HG03460 (cell line): ENCODE measurements around the gene PTAFR.

ENCODE experiments used
- ATAC-seq: cut with Tn5 transposase; IDR thresholded peaks from one replicate; pipeline ENCODE4 v1.9.1; 2021; ENCODE audit not compliant: unreplicated experiment

PTAFR gene

DNA sequence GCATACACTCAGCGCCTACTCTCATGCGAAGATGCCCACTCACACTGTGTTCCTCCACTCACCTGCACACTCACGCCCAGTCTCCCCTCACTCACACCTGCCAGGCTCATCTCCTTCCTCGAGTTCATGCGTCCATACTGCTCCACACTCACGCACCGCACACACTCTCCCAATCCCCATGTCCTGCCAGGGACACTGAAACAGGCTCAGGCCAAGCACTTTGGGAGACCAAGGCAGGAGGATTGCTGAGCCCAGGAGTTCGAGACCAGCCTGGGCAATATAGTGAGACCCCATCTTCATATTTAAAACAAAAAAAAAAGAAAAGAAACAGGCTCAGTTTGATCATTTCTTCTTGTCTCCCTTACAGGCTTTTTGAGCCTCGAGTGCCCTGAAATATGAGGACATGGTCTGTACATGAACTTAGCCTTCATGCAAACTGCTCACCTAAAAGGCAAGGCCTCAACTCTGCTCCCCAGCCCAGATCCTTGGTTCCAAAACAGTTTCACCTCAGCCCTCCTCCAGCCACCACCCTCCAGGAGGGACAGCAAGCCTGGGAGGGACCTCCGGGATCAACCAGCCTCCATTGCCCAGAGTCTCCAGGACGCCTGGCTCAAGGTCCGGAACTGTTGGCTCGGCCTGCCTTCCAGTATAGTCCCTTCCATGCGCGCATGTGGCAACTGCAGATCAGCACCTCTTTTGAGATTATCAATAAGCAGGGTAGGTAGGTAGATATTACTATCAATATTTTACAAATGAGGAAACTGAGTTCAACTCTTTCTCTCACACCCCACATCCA is 2.4 kb upstream of the PTAFR start:
- ATAC-seq, result no peak

DNA sequence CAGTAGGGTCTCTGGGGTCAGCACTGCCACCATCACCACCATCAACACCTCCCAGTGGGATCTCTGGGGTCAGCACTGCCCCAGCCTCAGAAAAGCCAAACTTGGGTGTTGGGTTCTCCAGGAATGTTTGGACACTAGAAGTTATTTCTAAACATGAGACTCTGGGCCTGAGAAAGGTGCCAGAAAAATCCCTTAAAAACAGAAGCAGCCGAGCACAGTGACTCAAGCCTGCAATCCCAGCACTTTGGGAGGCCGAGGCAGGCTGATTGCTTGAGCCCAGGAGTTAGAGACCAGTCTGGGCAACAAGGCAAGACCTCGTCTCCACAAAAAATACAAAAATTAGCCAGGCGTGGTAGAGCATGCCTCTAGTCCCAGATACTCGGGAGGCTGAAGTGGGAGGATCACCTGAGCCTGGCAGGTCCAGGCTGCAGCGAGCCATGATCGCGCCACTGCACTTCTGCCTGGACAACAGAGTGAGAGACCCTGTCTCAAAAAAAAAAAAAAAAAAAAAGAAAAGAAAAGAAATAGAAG is 470 bp downstream of the PTAFR start:
- no peak for ATAC-seq

- ATAC-seq, result no peak
Measured at GRCh38 chr1:28173980-28174297, 2.6 kb downstream of the PTAFR start.

DNA sequence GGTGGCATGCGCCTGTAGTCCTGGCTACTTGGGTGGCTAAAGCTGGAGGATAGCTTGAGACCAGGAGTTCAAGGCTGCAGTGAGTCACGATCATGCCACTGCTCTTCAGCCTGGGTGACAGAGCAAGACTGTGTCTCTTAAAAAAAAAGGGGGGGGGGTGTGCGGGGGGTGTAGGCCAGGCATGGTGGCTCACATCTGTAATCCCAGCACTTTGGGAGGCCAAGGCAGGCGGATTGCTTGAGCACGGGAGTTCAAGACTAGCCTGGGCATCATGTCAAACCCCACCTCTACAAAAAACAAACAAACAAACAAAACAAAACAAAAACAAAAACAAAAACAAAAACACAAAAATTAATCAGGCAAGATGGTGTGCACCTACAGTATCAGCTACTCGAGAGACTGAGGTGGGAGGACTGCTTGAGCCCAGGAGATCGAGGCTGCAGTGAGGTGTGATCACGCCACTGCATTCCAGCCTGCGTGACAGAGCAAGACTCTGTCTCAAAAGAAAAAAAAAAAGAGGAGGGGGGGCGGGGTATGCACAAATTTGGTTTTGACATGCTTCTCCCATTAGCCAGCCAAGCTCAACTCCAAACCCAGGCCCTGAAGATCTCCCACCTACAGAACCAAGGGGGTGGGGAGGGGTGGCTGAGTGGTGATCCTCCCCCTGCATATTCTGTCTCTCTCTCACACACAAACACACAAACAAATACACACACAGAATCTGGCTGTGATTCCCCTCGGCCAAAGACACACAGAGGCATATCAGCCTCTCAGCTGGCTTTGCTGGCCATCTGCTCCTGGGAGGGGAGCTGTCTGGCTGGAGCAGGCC is 3.1 kb downstream of the PTAFR start:
- ATAC-seq, result no peak

- peak; percentile 55 for ATAC-seq
Measured at GRCh38 chr1:28172713-28173150, 3.8 kb downstream of the PTAFR start.

DNA sequence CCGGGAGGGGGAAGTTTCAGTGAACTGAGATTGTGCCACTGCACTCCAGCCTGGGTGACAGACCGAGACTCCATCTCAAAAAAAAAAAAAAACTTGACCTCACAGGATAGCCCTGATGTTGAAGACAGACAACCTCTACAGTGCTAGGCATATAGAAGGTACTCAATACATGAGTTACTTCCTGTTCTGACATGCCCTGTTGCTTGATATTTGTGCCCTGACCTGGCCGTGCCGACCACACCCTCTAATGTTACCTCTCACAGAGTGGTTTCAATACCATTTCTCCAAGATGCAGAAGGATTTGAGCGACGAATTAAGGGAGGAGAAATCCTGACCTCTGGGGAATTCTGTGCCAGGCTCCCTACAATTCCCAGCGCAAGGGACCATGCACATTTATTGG is 5.2 kb downstream of the PTAFR start:
- ATAC-seq, result no peak

- ATAC-seq, result no peak
Measured at GRCh38 chr1:28170001-28170596, 6.4 kb downstream of the PTAFR start.

GRCh38 chr1:28163496-28164161 is 12.9 kb downstream of the PTAFR start:
- ATAC-seq, result no peak

- no peak for ATAC-seq
Measured at GRCh38 chr1:28162151-28162550, 14.3 kb downstream of the PTAFR start.

DNA sequence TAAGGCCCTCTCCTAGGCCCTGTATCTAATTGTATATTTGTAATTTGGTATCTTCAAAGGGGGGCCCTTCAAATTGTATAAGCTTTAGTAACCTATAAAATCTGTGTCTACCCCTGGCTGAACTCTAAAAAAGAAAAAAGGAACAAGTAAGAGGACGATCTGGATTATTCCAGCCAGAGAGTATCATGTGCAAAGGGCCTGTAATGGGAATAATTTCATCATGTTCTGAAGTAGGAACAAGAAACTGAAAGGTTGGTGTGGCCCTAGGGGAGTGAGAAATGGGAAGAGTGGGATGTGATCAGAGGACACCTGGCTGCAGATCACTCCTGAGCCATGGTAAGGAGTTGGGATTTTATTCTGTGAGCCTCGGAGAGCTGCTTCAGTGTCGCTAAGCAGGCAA is 14.7 kb downstream of the PTAFR start:
- no peak for ATAC-seq

DNA sequence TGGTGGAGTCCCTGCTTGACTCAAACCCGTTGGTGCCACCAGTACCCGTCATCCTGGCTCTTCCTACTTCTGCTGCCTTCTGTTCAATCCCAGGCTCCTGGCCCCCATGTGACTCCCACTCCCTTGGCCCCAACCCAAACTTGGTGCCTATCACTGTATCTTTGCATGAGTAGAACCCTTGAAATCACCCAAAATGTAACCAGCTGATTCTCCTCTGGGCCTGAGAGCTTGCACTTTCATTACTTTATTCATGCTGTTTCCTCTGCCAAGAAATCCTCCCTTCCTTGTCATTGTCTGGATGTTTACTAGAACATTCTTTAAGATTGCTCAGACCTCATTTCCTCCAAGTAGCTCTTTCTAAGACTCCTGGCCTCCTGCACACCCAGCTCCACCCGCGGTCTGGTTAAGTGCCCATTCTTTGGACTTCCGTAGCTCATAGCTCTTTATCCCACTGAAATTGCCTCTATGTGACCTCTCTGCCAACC is 15.7 kb downstream of the PTAFR start:
- ATAC-seq, result no peak

GRCh38 chr1:28159680-28160079 is 16.8 kb downstream of the PTAFR start:
- no peak for ATAC-seq

GRCh38 chr1:28159243-28159642 is 17.2 kb downstream of the PTAFR start:
- no peak for ATAC-seq

DNA sequence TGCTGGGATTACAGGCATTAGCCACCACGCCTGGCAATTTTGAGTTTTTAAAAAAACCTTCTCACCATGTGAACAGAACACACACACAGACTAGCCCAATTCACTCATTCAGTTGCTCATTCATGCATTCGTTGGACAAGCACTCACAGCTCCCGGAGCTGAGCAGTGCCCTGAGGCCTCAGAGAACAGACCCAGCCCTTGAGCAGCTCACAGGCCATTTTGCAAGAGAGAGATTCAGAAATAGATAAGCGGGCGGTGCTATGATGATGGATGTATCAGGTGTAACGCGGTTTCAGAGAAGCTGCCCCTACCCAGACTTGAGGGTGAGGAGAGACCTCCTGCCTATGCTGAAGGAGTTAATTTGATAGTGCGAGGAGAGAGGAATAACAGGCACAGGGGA is 18.6 kb downstream of the PTAFR start:
- ATAC-seq, result no peak

DNA sequence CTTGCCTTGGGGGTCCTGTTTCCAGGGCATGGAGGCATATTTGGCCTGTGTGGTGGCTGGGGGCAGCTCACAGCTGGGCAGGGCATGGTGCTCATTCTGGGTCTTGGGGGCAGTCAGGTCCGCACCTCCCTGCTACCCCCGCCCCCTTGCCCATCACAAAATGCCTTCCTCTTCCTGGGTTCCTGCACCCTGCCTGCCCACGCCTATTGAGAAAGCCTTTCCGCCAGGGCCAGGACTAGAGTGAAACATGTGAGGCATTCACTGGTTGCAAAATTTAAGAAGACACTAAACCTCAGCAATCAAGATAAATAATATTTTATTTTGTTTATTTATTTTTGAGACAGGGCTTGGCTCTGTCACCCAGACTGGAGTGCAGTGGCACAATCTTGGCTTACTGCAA is 19.7 kb downstream of the PTAFR start:
- no peak for ATAC-seq

DNA sequence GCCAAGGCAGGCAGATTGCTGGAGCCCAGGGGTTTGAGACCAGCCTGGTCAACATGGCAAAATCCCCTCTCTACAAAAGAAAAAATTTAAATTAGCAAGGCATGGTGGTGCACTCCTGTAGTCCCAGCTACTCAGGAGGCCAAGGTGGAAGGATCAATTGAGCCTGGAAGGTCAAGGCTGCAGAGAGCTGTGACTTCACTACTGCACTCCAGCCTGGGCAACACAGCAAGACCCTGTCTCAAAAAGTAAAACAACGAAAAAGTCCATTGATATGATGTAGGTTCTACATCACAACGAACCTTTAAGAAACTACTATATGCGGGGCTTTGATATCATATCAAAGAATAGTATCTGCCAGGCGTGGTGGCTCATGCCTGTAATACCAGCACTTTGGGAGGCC is 20.9 kb downstream of the PTAFR start:
- ATAC-seq, result no peak

DNA sequence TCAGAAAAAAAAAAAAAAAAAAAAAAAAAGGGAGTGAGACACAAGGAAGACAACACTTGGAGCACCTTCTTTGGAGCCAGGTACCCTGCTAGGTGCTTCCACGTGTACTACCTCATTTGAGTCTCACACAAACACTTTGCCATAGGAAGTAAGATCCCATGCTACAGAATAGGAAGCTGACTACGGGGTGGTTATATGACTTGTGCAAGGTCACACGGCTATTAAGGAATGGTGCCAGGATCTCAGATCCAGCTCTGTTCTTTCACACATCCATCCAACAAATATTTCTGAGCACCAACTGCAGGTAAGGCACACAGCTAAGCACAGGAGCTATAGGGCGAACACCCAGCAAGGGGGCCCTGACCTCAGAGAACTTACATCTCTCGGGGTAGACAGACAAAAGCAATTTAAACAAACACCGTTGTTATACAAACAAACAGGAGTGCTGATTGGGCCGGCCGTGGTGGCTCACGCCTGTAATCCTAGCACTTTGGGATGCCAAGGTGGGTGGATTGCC is 22.4 kb downstream of the PTAFR start:
- no peak for ATAC-seq

DNA sequence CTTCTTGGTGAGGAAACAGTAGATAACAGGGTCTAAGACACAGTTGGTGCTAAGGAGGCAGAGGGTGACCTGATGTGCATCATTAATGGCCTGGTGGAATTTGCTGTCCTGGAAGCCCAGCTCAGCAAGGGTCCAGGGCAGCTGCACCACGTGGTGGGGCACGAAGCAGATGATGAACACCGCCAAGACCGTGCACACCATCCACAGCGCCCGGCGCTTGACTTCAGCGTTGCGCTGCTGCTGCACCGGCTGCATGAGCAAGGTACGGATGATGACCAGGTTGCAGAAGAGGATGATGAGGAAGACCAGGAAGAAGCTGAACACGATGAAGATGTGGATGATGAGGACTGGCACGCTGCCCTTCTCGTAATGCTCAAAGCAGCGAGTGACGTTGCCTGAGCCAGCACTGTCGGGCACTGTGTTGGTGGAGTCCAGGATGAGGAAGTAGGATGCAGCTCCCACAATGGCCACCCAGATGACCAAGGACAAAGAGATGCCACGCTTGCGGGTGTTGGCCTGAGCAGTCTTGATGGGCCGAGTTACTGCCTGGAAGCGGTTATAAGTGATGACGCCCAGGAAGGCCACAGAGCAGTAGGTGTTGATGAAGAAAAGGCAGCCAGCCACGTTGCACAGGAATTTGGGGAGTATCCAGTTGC is 26.2 kb downstream of the PTAFR start:
- ATAC-seq, result no peak

DNA sequence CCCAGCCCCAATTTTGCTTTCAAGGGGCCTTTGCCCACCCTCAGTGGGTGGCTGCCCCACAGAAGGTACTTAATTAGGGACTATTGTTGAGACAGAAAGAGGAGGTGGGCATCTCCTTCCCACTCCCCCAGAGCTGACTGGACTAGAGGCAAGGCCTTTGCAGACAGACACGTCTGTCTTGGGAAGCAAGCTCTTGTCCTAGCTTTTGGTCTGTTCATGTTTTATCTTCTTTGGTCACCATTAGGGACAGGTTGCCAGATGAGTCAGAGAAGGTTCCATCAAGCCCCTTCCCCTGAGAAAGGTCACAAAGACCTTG is 27.7 kb downstream of the PTAFR start:
- no peak for ATAC-seq

GRCh38 chr1:28147264-28148094 is 29.0 kb downstream of the PTAFR start:
- ATAC-seq, result peak; percentile 22
